NCI-H82 treated with DMSO at 0.1 percent for 48 hours (cell line): ENCODE measurements around the gene TYMP.

Source experiments
- DNase-seq: peaks from one replicate; lab custom pipeline; 2025; ENCODE audit not compliant: unreplicated experiment; lab: John Stamatoyannopoulos, UW

TYMP gene

GRCh38 chr22:50485221-50486131, 44.3 kb downstream of the TYMP start:
- DNase-seq = no peak

- DNase-seq = no peak
These were observed 45.6 kb downstream of the TYMP start for GRCh38 chr22:50483977-50484853.

- no peak for DNase-seq
These were observed 46.3 kb downstream of the TYMP start for GRCh38 chr22:50483556-50483955.

- no peak for DNase-seq
These were observed 46.7 kb downstream of the TYMP start for GRCh38 chr22:50483106-50483505.

GRCh38 chr22:50482107-50483074, 47.4 kb downstream of the TYMP start:
- no peak for DNase-seq

- DNase-seq = no peak
These were observed 48.2 kb downstream of the TYMP start, which contains the start of gene ADM2 for GRCh38 chr22:50481440-50482106. TSS of gene ADM2 (plus strand) at chr22:50481543. CDS start at chr22:50481848, 305 bp downstream.

GRCh38 chr22:50481045-50481439, 48.8 kb downstream of the TYMP start:
- no peak for DNase-seq

GRCh38 chr22:50479721-50480120, 50.1 kb downstream of the TYMP start:
- no peak for DNase-seq

GRCh38 chr22:50477923-50478322, 51.9 kb downstream of the TYMP start:
- DNase-seq = no peak

- DNase-seq = no peak
These were observed 52.9 kb downstream of the TYMP start for GRCh38 chr22:50476868-50477267.
